Stimulated activated CD4-positive, alpha-beta T cell treated with anti-CD3 and anti-CD28 coated beads, TNF-alpha, amount 100 ng/mL, for 24 hours (primary cell): ENCODE data around the gene COLQ.
"Not testable (repeated sequence)": the region's sequence is repeated elsewhere in the genome, so short reads cannot be mapped to it uniquely, and the experiment has no call there.

Experiments
- DNase-seq, 3 experiments: peaks; one replicate each; pipeline ENCODE4 v3.0.0-alpha.2; 2020; ENCODE audit warnings: low read depth in 3 of 3

The COLQ gene

DNA sequence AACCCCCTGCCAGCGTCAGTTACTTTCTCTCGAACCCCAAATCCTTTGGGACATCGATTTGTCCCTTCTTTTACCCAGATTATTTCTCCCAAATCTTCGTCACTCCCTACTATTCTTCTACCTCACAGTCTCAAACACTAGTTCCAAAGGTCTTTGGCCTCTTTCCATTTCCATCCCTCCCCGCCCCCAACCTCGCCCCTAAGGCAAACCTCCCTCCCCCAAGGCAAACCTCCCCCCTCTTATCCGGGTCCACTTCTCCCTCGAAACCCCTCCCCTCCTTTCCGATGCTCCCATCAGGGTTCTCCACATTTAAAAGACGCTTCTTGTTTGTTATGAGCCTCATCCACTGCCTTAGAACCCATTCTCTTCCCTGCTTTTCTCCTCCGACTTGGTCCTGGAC lies 93.5 kb downstream of the COLQ start:
- no peak for DNase-seq

DNA sequence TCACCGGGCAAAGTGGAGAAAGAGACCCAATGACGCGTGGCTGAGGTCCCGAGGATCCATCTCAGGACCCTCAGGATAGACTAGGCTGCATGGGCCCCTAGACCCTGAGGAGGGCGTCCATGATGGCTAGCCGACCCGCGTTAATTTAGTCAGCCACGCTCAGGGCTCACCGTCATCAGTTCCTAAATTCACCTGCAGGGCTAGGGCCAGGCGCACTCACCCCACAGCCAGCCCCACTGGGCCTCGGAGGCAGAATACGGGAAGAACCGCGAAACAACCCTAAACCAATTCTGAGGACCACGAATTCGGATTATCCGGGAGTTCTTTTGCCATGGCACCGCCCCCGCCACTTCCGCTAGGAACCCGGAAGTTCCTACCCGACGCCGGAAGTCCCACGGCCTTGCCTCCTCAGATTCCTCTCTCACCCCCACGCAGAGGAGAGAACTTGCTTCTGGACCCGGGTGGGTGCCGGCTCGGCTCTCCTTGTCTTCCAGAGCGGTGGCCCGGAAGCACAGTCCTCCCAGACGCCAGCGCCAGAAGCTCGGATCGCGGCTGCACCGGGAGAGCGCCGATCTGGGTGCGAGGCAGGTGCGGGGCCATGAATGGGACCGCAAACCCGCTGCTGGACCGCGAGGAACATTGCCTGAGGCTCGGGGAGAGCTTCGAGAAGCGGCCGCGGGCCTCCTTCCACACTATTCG lies 94.2 kb downstream of the COLQ start, which contains the start of the genes EAF1 and METTL6:
EAF1 (plus strand) TSS at position 417 of the 699 bp plus-strand sequence; CDS start at position 599, 182 bp downstream.
METTL6 (minus strand) TSS at position 363 of the 699 bp plus-strand sequence. CDS start 1,033 bp downstream, outside the sequence.
- peak; percentile 80 to 89 (median 83) for DNase-seq

DNA sequence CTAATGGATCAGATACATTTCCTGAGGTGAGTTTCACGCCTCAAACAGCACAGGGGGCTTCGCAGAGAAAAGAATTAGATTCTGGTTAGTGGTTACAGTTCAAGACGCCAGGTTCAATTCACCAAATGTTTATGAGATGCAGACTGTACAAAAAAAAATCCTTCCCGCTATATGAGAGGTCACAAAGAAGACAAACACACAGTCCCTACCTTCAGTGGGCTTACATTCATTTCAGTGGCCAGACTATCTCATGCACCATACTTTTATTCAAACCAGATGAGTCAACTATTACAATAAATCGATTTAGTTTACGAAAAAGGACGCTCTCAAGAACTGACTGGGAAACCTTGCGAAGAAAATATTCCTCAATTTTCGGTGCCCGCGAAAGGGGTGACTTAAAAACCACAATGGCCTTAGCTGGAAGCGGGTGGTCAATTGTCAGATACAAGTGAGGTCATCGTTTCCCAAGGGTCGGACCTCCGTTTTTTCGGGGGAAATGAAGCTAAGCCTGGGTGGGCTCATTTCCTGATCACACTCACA lies 94.9 kb downstream of the COLQ start:
- no peak for DNase-seq

DNA sequence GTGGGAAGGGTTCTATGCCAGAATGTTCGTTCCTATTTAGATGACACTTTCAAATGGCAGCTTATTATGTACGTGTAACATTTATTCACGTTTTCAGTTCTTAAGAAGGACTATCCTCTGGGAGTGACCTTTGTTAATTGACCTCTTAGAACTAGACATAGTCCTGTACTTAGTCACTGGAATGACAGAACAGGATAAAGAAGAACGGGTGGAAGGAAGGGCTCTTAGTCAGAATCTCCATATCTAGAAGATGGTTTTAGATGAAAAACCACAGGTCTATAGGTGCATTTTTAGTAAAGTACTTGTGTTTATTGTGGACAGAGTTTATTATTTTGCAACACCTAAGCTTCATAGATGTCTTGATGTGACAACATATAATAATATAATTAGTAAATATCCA lies 100.6 kb downstream of the COLQ start:
- no peak for DNase-seq

DNA sequence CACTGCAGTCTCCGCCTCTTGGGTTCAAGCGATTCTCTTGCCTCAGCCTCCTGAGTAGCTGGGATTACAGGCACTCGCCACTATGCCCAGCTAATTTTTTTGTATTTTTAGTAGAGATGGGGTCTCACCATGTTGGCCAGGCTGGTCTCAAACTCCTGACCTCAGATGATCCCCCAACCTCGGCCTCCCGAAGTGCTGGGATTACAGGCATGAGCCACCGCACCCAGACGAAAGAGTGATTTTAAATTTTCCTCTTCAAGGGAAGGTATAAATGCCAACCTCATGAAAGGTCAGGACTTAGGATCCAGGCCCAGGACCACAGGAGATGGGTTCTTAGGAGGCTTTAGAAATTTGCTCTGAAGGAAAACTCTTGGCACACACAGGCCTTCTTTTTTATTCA lies 110.5 kb downstream of the COLQ start:
- DNase-seq, result not testable (repeated sequence)

GRCh38 chr3:15409774-15410173 lies 111.7 kb downstream of the COLQ start:
- no peak for DNase-seq

DNA sequence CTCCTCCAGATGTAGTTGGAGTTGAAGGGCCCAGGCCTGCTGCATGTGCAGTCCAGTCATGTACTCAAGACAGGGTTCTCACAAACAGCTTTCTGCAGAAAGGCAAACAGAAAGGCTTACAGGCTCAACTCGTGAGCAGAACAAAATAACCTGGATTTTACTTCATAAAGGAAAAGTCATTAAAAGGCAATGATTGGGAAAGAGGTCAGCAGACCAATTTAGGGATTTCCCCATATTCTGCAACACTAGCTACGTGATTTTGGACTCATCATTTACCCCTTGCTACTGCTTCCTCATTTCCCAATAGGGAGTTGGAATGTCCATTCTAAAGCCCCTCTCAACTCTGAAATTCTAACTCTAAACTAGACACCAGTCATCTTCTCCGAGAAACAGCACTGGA lies 112.3 kb downstream of the COLQ start:
- DNase-seq, result no peak

GRCh38 chr3:15405448-15406050 lies 116.0 kb downstream of the COLQ start:
- DNase-seq, result no peak

- no peak for DNase-seq
These were observed 116.7 kb downstream of the COLQ start for GRCh38 chr3:15404767-15405166.

- DNase-seq, result no peak
These were observed 117.5 kb downstream of the COLQ start for GRCh38 chr3:15403965-15404364.

DNA sequence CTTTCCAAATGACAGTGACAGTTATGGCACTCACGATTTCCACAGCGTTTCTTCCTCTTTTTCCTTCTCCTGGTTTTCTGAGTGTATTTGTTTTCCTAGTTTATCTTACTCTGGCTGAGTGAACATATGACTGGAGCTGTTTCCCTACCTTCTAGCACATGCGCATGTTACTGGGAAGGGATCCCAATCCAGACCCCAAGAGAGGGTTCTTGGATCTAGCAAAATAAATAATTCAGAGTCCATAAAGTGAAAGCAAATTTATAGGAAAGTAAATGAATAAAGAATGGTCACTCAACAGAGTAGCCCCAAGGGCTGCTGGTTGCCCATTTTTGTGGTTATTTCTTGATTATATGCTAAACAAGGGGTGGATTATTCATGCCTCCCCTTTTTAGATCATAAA lies 118.0 kb downstream of the COLQ start:
- no peak for DNase-seq

DNA sequence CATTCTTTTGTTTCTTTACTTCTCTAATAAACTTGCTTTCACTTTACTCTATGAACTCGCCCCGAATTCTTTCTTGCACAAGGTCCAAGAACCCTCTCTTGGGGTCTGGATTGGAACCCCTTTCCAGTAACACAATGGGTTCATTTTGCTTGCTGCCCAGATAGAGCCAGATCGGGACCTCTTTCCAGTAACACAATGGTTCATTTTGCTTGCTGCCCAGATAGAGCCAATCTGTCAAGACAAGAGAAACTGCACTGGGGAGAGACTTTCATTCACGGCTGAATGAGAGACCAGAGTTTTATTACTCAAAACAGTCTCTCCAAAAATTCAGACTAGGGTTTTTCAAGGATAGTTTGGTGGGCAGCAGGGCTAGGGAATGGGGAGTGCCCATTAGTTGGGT lies 119.6 kb downstream of the COLQ start:
- DNase-seq, result no peak
